Stimulated activated CD4-positive, alpha-beta T cell treated with anti-CD3 and anti-CD28 coated beads, TNF-alpha, amount 100 ng/mL, for 4 hours (primary cell): Measurements from ENCODE around the gene CLCN6.

Experiments
- DNase-seq, 3 experiments: peaks; one replicate each; pipeline ENCODE4 v3.0.0-alpha.2; 2020; ENCODE audit warnings: low read depth in 3 of 3

Gene CLCN6

DNA sequence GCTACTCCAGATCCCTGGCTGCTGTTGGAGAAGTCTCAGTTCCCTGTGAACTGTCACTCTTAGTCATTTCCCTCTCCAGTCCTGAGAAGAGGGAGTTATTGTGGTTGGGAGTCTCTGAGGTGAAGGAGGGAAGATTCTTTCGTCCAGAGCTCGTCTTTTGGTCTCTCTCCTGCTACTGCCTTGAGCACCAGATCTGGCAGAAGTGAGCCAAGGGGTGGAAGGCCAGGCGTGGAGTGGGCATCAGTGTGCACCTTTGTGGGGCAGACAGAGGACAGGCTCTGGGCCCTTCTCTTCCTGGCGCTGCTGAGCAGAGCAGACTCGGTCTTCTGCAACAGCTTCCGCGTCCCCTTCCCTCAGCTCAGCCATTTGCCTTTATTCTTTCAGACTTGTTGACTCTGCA lies 19.1 kb downstream of the CLCN6 start:
- no peak for DNase-seq

DNA sequence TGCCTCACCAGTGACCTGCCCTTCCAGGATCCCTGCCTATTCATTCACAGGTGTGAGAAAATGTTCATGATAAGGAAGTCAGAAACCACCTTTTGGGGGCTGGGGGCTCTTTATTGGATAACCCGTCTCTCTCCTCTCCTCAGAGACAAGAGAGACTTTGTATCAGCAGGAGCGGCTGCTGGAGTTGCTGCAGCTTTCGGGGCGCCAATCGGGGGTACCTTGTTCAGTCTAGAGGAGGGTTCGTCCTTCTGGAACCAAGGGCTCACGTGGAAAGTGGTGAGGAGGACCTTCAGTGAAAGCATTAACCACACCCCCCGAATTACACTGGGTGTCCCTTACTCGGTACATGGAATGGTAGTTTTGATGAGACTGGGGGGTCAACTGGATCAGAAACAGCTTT lies 21.0 kb downstream of the CLCN6 start:
- no peak for DNase-seq

DNA sequence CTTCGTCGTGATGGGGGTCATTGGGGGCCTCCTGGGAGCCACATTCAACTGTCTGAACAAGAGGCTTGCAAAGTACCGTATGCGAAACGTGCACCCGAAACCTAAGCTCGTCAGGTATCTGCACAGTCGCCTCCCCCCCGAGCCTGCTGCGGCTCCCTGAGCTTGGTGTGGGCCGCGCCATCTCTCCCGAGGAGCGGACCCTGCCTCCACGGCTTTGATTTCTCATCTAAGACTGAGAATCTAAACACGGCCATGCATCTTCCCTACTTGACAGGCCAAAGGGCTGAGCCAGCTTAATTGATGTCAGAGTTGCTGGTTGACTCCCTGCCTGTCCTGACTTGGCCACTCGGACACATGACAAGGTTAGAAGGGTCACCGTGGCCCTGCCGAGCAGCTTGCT lies 22.5 kb downstream of the CLCN6 start:
- no peak for DNase-seq

DNA sequence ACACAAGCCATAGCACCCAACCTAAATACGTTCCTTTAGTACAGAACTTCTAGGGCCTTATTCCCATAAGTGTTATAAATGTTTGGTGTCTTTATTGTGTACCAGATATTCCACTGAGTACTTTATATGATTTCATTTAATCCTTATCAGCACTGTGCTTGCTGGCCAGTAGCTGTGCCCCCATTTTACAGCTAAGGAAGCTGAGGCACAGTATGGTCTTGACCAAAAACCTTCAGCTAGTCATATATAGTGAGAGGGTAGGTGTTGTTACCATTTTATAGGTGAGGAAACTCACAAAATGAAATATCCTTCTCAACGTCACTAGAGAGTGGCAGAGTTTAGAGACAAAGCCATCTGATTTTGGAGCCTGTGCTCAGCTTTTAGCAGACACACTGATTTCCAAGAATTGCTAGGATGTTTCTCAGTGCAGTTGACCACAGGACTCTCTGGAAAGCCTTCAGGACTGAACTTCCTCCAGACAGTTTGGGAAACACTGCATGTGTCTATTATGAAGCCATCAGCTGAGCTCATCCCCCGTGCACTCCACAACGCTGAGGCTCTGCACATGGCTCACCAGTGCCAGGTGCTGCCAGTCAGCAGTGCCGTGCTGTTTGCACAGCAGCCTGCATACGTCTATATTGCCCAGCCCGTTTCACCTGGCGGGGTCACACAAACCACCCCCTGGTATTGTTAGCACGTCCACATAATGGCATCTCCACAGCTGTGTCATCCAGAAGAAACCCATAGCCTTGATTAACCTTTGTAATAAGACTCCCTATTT lies 26.1 kb downstream of the CLCN6 start:
- DNase-seq: no peak

DNA sequence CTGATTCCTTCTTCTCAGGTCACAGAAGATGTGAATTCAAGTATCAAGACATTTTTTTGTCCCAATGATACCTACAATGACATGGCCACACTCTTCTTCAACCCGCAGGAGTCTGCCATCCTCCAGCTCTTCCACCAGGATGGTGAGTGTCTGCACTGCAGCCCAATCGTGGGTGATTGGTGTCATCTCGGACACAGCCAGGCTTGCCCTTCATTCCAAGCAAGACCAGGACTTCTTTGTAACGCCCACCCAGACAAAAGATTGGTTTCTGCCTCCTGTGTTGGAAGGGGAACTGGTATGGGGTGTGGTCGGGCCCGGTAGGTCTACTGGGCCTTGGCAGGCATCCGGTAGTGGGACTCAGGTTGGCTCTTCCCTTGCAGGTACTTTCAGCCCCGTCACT lies 27.5 kb downstream of the CLCN6 start:
- DNase-seq: no peak

DNA sequence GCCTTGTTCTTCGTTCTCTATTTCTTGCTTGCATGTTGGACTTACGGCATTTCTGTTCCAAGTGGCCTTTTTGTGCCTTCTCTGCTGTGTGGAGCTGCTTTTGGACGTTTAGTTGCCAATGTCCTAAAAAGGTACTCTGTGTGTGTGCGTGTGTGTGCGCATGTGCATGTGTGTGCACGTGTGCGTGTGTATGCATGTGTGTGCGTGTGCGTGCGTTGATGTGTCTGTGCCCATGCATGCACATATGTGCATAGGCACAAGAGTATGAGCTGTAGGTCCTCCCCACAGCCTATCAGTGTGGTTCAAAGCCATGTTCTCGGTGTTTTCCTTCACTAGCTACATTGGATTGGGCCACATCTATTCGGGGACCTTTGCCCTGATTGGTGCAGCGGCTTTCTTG lies 27.9 kb downstream of the CLCN6 start:
- DNase-seq: no peak

DNA sequence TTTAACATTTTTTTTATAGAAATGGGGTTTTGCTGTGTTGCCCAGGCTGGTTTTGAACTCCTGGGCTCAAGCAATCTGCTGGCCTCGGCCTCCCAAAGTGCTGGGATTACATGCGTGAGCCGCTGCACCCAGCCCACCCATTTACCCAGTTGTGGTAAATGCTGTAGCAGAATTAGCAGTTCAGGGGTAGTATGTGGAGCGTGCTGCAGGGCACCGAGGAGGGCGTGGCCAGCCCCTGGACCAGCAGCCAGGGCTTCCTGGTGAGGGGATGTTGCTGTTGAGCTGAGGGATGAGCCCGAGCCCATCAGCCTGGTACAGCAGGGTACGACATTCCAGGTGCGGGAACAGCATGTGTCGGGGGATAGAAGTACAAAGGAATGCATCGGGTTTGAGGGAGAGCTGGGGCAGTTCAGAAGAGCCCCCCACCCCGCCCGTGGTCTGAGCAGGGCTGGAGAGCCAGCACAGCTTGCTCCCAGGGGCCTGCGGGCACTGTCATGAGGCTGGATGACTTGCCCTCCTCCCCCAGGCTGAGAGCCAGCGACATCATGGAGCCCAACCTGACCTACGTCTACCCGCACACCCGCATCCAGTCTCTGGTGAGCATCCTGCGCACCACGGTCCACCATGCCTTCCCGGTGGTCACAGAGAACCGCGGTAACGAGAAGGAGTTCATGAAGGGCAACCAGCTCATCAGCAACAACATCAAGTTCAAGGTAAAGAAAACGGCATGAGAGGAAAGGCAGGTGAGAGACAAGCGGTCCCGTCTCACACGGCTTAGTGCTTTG lies 29.6 kb downstream of the CLCN6 start:
- no peak for DNase-seq

DNA sequence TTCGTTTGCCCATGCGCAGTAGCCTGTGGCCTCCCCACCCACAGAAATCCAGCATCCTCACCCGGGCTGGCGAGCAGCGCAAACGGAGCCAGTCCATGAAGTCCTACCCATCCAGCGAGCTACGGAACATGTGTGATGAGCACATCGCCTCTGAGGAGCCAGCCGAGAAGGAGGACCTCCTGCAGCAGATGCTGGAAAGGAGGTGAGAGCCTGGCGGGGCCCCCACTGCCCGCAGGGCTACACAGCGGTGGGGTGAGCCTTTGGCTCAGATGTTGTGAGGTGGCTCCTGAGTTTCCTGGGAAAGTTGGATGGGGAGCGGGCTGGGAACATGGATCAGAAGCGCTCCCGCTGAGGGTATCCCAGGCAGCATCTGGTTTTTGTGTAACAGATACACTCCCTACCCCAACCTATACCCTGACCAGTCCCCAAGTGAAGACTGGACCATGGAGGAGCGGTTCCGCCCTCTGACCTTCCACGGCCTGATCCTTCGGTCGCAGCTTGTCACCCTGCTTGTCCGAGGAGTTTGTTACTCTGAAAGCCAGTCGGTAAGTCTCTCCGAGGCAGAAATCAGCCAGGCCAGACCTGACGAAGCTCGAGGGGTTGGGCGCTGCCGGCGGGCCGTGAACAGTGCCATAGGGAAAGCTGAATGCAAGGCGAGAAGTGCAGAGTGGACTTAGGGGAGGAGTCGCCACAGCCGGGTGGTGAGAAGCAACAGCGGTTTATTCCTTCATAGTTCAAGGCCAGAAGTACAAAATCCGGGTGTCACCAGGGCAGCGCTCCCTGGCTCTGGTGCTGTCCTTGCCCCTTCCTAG lies 31.2 kb downstream of the CLCN6 start:
- no peak for DNase-seq

DNA sequence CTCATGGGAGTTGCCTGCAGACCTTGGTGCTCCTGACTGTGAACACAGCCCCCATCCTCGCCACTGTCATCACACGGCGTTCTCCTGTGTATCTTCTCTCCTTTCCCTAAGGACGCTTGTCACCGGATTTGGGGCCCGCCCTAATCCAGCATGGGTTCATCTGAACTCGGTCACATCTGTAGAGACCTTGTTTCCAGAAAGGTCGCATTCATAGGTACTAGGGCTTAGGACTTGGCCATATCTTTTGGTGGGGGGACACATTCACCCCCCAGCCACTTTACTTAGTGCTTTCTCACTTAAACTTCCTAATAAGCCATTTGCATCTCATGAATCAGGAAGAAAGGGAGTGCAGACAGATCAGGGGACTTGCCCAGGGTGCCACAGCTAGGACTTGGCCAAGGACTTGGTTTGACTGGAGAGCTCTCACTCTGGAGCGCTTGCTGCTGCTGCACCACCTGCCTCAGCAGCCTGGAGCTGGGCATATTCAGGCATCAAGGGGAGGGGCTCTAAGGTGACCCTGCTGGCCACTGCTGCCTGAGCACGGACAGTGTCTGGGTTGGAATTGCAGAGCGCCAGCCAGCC lies 31.9 kb downstream of the CLCN6 start:
- no peak for DNase-seq

DNA sequence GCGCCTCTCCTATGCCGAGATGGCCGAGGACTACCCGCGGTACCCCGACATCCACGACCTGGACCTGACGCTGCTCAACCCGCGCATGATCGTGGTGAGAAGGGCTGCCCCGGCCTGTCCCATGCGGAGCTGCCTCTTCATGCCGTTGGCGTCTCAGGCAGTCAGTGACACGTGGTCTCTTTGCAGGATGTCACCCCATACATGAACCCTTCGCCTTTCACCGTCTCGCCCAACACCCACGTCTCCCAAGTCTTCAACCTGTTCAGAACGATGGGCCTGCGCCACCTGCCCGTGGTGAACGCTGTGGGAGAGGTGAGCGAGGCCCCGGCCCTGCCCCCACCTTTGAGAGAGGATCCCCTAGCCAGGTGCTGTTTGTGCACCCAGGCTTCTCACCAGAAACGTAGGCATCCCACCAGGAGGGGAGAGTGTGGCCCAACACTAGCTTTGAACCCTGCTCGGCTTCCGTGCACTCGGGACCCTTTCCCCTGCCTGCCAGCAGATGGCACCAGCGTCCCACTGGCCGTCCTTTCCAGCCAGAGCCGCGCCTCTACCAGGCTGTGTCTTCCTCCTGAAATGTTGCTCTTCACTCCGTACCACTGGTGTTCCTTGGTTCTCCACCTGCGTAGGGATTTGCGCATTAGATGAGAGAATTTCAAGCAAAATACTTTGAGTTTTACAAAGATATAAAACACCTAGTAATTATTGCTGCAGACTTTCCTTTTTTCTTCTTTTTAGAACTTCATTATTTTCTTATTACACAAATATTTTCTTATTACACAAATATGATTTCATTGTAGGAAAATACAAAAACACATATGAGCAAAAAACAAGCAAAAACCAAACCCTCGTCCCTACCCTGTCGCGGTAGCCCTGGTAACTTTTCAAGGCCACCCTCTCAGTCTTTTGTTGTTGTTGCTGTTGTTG lies 32.6 kb downstream of the CLCN6 start:
- peak; percentile 56 to 61 (median 57) for DNase-seq

DNA sequence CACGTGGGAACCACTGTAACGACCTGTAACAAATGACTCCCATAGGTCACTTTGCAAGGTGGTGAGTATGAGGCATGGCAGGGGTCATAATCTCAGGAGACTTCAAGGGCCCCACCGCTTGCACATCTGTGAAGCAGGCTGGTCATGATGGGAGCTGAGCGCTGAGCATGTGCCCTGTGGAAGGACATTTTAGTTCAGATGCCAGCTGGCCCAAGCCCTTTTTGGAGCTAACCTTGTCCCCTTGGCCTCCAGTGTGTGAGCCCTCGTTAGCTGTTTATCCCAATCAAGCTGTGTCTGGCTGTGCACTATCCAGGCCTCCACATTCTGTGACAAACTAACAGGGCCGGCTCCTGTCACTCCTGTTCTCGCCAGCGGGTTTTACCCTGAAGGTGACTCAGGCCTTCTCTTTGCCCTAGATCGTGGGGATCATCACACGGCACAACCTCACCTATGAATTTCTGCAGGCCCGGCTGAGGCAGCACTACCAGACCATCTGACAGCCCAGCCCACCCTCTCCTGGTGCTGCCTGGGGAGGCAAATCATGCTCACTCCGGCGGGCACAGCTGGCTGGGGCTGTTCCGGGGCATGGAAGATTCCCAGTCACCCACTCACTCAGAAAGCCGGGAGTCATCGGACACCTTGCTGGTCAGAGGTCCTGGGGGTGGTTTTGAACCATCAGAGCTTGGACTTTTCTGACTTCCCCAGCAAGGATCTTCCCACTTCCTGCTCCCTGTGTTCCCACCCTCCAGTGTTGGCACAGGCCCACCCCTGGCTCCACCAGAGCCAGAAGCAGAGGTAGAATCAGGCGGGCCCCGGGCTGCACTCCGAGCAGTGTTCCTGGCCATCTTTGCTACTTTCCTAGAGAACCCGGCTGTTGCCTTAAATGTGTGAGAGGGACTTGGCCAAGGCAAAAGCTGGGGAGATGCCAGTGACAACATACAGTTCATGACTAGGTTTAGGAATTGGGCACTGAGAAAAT lies 34.0 kb downstream of the CLCN6 start:
- no peak for DNase-seq

DNA sequence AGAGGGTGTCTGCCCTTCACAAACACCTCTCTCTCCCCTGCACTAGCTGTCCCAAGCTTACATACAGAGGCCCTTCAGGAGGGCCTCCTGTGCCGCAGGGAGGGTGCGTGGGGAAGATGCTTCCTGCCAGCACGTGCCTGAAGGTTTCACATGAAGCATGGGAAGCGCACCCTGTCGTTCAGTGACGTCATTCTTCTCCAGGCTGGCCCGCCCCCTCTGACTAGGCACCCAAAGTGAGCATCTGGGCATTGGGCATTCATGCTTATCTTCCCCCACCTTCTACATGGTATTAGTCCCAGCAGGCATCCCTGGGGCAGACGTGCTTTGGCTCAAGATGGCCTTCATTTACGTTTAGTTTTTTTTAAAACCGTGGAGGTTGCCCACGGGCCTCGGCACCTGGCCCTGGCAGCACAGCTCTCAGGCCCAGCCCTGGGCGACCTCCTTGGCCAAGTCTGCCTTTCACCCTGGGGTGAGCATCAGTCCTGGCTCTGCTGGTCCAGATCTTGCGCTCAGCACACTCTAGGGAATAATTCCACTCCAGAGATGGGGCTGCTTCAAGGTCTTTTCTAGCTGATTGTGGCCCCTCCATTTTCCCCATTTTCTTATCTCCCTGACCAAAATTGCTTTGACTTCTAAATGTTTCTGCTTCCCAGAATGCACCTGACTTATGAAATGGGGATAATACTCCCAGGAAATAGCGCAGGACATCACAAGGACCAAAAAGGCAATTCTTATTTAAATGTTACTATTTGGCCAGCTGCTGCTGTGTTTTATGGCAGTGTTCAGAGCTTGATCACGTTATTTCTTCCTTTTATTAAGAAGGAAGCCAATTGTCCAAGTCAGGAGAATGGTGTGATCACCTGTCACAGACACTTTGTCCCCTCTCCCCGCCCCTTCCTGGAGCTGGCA lies 35.5 kb downstream of the CLCN6 start:
- no peak for DNase-seq

DNA sequence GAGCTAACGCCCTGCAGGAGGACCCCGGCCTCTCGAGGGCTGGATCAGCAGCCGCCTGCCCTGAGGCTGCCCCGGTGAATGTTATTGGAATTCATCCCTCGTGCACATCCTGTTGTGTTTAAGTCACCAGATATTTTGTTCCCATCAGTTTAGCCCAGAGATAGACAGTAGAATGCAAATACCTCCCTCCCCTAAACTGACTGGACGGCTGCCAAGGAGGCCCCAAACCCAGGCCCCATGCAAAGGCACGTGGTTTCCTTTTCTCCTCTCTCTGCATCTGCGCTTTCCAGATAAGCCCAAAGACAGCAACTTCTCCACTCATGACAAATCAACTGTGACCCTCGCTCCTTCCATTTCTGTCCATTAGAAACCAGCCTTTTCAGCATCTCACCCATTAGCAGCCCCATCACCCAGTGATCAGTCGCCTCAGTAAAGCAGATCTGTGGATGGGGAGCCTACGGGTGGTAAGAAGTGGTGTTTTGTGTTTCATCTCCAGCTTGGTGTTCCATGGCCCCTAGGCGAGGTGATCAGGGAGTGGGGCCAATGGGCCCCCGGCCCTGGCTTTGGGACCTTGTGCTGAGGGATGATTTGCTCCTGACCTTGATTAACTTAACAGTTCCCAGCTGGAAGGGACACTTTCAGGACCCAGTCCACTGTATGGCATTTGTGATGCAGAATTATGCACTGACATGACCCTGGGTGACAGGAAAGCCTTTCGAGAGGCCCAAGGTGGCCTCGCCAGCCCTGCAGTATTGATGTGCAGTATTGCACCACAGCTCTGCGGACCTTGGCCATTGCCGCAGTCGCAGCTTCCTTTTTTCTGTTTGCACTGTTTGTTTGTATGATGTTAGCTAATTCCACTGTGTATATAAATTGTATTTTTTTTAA lies 36.4 kb downstream of the CLCN6 start:
- DNase-seq: no peak

DNA sequence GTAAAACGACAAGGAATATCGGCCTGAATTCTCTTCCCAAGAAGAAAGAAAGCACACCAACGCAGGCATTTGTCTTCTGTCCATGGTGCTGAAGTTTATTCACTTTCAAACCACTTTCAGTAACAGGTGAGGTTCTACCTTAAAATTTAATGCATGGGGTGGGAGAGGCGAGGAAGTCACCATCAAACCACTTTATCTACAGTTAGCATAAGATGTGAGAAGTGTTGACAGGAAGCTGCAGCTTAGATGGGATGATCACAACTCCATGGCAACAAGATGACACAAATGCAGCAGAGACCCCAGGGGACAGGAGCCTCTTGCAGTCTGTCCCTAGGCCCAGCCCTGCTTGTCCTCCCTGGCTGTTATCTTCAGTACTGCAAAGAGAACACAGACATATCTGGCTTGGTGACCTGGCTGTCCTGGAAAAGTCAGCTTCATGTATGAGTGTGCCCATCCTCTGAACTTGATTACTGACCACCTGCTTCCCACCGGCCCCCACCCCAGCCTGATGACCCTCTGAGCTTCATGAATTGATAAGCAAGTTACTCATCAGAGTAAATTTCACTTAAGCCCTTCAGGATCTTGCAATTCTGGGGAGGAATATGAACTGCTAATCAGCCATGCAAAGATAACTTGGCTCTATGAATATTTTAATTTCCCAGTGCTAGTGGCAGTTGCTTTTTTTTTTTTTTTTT lies 39.8 kb downstream of the CLCN6 start:
- no peak for DNase-seq

DNA sequence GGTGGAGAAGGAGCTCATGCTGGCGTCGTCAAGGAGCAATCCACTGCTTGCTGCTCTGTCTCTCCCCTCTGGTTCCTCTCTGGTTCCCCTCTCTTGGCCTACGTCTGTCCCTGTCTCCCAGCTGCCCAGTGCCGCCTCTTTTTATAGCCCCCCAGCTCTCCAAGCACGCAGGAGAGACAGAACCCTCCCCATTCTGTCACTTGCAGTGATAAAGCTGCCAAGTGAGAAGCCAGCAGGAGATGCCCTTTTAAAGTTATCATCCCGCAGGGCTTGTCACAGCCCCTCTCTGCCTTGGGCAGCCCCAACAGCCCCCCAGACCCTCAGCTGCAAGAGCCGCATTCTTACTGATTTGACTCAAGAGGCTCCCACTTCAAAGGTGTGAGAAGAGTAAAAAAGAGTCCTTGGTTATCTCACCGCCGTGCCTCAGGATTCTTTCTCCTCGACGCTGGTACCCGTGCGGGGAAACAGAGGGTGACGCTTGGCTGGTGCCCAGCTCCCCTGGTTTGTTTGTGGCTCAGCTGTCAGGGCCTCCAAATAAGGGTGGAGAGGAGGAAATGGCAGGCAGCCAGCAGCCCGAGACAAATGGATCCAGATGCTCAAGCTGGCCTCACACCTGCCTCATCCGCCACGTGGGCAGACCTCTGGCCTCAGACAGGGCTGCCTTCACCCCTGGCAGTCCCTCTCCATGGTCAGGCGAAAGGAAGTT lies 41.8 kb downstream of the CLCN6 start, which contains the start of gene NPPA:
NPPA (minus strand) TSS at position 117 of the 706 bp plus-strand sequence; CDS start at position 18, 99 bp downstream.
- DNase-seq: no peak

DNA sequence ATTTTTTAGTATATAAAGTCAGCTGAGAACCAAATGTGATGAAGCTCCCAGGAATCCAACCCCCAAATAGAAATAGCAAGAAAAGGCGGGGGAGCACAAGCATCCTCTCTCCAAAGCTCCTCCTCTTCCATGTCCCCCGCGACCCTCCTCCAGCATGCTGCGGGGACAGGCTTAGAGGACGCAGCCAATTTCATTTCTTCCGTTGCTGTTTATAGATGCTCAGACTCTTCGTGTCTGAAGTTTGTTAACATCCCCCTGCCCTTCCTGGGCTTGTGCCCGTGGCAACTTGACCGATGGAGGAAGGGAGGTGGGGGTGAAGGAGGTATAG lies 42.3 kb downstream of the CLCN6 start:
- no peak for DNase-seq
